HG03066 (cell line): ENCODE data around the gene CADPS.

Source experiments
- ATAC-seq: cut with Tn5 transposase; IDR thresholded peaks from one replicate; pipeline ENCODE4 v1.9.1; 2021; ENCODE audit warnings: low read depth; ENCODE audit not compliant: unreplicated experiment

Gene CADPS

DNA sequence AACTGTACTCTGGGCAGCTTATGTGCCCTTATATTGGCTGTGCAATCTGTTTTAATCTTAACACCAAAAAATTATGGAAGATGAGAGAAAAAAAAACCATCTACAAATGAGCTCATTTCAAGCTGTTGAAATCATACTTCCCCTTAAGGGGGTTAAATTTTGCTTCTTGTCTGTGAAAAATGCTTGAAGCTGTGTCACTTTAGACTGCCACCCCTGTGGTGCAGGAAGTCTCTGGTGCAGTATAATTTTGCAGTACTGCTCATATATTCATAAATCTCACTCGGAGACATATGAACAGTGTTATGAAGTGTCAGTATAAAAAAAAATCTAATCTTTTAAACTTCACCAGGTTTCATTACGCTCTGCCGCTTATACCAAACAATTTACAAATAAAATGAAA, 471.5 kb downstream of the CADPS start:
- no peak for ATAC-seq

DNA sequence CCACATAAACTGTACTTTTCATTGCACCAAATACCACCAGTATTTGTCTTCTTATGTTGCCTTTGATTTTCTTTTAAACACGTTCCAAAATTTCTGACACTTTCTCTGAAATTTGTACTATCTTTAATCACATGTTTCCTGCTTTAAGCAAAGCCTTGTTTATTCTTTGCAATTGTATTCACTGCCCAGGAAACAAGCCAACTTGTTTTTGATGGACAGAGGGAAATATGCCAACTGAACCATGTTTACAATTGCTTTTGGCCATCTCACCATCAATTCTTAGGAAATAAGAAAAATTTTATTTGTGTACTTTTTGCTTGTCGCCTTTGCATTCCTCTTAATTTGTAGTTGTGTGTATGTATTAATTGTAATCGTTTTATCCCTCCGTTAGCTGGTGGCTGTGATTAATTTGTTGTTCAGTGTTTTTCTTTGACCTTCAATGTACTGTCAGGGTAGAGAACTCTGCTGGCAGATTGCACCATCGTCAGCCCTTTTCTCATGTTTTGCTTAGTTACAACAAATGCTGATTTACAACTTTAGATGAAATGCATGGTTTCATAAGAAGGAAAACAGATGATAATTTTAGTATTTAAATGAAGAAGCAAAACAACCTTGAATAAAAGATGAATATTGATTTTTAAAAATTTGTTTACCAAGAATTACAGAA, 482.5 kb downstream of the CADPS start:
- no peak for ATAC-seq

DNA sequence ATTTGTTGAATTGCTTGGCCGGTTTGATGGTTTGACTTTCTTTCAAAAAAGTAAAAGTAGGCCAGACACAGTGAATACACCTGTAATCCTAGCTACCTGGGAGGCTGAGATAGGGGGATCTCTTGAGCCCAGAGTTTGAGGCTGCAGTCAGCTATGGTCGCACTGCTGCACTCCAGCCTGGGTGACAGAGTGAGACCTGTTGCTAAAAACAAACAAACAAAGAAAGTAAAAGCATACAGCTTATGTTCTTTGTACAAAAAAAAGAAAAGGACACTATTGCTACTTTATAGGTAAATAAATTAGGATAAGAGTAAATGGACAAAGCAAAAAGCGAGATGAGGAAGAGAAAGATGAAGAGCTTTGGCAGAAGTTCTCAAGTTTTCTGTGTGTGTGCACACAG, 488.0 kb downstream of the CADPS start:
- ATAC-seq, result no peak

DNA sequence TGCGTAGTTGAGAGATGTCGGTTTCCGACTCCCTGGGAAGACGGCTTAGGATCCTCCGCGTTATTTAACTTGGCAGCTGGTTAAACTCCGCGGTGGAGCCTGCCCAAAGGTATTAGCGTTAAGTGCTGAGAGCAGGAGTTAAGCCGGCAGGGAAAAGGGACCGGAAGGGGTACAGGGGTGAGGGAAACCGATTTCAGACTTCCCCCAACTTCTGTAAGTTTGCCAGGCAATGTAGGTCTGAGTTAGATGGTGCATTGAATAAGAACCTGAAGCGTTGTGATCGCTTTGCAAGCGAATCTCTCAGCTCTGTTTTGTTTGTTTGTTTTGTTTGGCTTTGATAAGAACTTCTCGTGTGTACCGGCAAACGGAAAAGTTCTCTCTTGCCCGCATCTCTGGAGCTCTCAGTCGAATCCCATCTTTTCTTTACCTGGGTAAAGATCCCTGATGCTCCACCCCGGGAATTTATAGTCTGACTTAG, 495.9 kb downstream of the CADPS start:
- no peak for ATAC-seq

DNA sequence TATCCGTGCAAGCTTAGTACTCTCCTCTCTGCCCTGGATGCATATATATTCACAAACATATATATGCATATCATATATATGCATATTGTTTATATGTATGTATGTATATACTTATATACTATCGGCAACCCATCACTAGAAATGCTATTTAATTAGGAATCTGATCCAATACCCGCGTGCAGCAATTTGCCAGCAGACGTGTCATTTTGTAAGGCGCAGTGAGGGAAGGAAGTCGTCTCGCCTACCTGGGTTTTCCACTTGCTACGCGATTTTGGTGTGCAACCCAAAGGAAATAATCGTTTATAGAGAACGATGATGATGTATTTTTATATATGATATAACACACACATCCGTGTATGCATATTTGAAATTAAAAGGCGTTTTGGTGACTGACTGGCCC, 496.3 kb downstream of the CADPS start:
- ATAC-seq, result no peak

DNA sequence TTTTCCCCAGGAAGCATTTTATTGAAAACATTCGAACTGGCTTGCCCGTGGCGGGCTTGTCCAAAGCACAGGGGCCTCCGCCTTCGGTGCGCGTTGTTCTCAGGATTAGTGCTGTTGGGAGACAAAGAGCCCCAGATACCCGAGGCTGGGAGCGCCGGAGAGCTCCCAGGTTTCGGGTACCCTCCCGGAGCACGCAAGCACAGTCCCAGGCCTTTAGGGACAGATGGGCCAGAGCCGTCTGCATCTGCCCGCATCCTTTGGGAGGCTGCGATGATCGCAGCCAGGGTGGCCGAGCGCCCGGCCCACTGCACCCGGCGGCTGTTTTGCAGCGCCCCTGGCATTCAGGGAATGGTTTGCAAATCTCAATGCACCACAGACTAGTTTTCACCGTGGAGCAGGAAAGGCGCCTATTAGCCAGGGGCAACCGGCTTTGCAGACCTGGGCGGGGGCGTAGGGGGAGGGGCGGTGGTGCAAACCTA, 496.9 kb downstream of the CADPS start:
- ATAC-seq, result no peak

DNA sequence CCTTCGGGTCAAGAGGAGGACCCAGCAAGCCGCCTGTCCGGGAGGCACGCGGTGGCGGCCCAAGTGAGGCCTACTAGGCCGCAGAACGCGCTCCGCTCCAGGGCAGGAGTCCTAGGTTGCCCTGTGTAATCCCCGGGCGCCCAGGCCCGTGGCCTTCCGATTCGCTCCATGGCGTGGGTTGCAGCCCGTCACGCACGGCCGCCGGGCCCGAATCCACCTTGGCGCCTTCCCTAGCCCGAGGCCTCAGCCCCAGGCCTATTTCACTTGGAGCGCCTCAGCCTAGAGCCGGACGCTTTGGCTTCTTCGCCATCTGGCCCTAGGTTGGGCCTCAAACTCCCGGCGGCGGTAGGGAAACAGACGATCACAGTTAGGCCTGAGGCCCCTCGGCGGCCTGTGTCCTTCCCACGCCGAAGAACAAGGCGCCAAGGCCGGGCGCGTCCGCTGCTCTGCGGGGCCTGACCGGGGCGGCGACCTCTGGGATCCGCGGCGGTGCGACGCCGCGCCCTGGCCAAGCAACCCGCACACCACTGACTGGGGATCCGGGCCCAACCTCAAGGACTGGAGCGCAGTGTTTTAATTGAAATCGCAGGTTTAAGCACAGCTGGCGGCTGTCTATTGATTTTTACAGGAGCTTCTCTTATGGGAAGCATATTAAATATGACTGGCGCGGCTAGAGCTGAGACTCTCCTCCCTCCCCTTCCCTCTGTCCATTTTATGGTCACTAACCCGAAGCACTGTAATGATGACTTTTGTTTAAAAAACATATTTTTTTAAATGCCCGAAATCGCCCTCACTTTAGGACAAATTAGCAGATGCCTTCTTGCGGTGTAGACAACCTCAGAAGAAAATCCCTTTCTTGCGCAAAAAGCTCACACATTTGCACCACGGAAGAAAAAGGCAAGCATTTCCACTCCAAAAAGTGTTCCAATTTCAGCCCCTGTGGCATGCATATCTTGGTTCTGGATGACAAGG, 498.0 kb downstream of the CADPS start:
- no peak for ATAC-seq

DNA sequence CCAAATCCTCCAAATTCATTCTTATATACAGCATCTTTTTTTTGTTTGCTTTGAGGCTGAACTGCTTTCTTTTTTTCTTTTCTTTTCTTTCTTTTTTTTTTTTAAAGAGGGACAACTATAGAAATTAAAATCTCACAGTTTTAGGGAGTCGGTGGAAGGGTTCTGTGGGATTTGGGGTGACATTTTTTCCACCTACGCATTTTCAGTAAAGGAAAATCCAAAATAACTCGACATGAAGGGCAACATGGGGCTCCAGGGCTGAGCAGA, 498.8 kb downstream of the CADPS start:
- ATAC-seq, result no peak

DNA sequence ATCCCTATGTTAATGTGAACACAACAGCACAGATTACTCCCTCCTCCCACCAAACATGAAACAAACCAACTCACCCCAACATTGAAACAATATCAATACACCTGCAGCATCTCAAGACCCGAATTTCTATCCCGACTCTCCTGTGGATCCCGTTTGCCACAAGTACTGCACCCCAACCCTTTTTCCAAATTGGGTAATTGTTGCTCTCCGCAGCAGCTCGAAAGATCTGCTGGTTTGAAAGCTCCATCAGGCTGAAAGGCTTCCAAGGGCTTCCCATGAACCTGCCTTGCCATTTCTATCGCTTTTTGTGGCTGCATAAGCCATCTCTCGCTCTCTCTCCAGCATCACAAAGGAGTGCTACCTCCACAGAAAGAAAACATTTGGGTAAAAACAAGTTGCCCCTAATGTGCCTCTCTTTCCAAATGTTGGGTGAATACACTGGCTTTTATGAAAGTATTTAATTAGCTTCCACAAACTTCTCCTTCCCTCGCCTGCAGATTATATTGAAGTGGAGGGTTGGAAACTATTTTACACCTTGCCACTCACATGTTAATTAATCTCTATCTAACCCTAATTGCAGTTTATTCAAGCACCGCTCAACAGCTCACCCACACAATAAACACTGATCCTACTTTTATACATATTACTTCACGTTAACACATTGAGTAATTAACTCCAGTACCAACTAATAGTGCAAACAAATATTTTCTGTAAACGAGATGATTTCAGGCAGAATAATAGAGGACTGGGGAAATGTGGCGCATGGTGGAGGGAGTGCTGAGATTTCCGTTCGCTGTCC, 499.4 kb downstream of the CADPS start:
- ATAC-seq, result no peak

DNA sequence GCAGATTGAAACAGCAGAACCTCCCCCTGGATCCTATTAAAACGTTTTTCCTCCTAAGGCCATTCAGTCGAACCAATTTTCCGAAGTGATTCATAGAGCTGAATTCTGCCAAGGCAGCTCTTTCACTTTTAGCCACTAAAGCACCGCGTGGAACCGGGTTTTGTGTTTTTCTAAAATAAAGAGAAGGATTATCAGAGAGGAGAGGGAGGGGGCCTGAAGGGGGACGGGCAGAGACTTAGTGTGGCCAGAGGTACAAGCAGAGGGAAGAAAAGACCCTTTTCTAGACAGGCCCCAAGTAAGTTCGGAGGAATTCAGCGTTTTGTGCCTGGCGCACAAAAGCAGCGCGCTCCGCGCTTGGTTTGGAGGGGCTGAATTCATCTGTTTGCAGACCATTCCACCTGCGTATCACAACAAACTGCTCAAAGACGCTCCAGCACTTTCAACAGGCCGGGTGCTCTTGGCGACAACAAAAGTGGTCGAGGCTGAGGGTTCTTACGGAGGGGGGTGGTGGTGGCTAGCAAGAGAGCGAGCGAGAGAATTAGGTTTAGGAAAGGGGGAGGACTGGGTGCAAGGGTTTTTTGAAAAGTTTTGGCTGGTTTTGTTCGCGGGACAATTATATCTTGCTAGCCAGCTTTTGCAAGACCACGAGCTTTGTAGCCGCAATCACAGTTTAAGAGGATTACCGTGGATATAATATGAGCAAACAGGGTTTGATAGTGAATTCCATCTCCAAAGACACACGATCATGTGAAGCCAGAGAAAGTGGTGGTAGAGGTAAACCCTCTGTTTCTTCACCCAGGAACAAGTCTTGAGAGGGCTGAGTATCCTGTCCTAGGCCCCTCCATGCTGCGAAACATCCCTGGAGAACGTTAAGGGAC, 500.6 kb downstream of the CADPS start:
- no peak for ATAC-seq

DNA sequence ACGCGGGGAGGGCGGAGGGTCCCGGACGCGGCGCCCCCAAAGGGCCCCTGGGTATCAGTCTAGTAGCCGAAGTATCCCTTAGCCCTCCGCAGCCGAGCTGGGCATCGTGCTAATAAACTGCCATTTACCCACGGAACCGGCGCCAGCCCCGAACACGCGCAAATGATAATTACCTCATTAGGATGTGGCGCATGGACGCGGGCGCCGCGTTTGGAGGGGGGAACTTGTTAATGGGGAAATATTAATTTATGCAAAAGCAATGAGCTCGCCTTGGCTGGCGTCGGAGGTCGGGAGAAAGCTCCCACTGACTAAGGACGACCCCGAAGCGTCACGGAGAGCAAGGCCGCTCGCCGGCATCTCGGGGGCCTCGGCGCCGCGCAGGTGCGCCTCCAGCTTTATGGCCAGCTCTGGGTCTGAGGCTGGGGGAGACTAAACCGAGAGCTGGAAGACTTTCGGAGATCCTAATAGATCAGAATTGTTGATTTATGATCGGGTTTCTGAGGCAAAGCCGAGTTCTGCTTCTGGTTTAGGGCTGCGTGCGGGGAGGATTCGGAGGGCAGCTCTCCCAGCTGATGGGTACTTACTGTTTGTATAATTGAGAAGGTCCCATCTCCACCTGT, 501.4 kb downstream of the CADPS start:
- ATAC-seq, result no peak

DNA sequence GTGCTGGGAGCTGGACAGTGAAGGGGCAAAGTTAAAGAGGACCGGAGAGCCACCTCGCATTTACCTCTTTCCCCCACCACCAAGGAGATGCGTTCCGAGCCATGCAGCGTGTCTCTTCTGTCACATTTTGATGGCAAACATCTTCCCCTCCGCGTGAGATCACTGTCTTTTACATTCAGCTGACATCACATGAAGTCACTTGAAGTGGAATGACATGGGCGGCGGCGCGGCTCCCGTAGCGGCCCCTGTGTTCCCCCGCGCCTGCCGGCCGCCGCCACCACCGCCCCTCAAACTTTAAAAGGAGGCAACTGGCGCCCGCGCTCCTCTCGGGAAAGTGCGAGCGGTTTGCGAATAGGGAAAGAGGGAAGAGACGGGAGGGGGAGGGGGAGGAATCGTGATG, 502.0 kb downstream of the CADPS start, which contains the start of gene FEZF2:
FEZF2 (minus strand) TSS at position 336 of the 400 bp plus-strand sequence. CDS start 682 bp downstream, outside the sequence.
- ATAC-seq, result no peak

DNA sequence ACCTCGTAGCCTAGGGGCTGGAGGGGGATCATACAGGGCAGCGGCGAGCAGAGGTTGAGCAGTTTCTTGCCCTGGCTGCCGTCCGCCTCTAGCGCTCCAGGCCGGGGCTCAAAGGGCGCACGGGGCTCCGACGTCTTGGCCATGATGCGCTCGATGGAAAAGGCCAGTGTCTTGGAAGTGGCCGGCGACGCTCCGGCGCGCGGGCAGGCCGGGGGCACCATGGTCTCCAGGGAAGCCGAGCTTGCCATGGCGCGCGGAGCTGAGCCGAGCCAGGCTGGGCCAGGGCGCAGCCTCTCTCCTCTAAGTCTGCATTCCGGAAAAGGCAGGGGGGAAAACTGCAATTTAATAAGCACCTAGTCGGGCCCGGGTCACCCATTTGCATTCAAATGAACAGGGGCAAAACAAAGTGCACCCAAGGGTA, 502.6 kb downstream of the CADPS start:
- ATAC-seq, result no peak

DNA sequence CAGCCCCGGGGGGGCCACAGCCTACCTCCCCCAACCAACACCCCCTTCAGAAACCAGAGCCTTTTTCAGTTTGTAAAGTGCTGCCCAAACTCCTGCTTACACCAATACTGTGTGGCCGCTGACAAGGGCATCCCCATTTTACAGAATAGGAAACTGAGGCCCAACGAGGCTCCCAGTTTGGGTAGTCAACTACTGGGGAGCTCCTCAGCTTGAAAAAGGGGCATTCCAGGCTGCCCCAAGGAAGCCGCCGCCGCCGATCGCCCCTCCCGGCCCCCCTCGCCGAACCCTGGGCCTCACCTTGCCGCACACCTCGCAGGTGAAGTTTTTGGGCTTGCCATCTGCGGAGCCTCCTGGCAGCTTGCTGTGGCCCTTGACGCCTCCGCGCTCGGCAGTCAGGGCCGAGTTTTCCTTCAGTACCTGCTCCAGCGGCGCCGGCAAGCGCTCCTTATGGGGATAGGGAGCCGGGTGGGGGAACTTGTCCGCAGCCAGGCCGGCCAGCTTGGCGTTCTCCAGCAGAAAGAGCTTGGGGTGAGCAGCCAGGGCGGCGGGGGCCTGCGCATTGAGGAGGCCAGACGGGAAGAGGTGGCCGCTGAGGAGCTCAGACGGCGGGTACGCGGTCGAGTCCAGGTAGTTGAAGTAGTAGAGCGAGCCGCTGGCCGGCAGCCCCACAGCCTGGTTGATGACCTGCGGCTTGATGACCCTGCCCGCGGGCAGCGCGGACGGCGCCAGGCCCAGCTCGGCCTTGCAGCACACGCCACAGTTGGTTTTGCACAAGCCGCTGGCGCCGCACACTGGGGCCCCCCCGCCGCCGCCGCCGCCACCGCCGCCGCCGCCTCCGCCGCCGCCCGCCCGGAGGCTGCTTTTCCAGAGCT, 503.3 kb downstream of the CADPS start:
- no peak for ATAC-seq

DNA sequence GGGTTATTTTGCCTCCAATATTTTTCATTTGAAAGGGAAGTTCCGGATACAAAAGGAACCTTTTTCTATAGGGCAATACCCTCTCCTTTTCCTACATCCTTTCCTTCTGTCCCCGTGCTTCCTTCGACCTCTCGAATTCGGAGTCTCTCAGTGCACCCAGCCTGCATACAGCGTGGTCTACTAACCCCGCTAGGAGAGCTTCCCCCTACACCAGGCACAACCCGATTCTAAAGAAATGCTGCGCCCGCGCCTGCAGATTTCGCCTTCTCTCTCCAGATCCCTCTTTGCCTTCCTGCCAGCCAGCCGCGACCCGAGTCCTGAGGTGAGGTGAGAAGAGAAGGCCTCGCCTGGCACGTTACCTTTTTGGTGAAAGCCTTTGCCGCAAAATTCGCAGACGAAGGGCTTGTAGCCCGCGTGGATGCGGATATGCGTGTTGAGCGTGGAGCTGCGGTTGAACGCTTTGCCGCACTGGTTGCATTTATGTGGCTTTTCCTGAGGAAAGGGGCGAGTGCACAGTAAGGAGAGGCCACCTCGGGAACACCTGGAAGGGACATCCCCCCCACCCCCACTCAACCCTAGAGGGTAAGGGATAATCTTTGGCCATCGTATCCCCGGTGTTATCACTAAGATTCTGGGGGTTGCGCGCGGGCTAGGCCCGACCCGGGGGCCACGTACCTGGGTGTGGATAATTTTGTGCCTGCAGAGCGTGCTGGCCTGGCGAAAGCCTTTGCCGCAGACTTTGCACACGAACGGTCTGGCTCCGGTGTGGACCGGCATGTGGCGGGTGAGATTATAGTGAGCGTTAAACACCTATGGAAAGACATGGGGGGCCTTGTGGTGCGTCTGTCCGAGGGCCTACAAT, 504.1 kb downstream of the CADPS start:
- no peak for ATAC-seq

DNA sequence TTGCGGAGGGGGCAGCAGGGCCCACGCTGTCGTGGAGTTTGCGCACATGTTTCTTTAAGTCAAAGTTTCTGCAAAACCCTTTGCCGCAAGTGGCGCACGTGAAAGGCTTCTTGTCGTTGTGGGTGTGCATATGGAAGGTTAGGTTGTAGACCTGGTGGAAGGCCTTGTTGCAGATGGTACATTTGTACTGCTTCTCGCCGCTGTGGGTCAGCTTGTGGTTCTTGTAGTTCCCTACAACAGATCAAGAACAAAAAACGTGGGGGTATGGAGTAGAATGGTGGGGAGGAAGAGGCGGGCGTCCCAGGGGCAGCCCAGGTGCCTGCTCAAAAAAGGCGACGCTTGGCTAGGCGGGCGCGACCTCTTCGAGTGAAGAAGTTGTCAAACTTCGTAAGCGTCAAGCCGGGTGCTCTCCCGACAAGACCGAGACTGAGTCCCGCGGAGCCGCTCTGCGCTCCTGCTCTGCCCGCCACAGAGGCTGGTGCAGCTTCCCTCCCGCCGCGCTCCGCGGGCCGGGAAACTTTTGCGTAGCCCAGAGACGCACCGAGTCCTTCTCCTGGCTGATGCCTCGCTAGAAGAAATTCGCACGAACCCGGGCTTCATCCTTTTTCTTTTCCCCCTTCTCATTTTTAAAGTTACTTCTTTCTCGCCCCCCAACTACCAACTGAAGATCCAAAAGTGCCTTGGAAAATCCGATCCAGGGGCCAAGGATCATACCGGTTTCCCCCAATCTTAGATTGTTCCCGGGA, 504.9 kb downstream of the CADPS start:
- no peak for ATAC-seq

DNA sequence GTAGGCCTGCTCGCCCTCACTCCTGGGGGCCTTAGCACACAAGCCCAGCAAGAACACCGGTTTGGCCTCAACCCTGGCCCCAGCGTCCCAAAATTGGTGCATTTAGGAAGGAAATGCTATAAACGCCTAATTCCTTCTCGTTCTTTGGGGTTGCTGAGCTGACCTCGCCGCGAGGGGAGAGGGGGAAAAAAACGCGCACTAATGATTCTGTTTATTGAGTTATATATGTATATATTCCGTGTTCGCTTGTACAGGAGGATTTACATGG, 505.8 kb downstream of the CADPS start:
- no peak for ATAC-seq
